Bronchial epithelial cell (primary cell): ENCODE data around the gene PGP. TPM values are rescaled to one million over a fixed set of nuclear protein-coding genes. Genes with fewer than 3 reads are reported as not detected.

ENCODE experiments used
- DNase-seq: peaks from one replicate; pipeline ENCODE4 v3.0.0-alpha.2; 2010; ENCODE audit warnings: low read depth
- FAIRE-seq: peaks from 2 replicates; lab custom pipeline; 2011; peaks lifted over from hg19 to GRCh38; lab: Jason Lieb, UNC
- H3K27me3 ChIP-seq: 2 replicates; pipeline ENCODE4 v1.5.1; 2011; ENCODE audit warnings: low read length; ENCODE audit not compliant: control insufficient read depth, insufficient read depth
- H3K36me3 ChIP-seq: 2 replicates; pipeline ENCODE4 v1.5.1; 2011; ENCODE audit warnings: low read length; ENCODE audit not compliant: control insufficient read depth, insufficient read depth
- H3K4me3 ChIP-seq: 2 replicates; pipeline ENCODE4 v1.5.1; 2011; ENCODE audit warnings: mild to moderate bottlenecking, low read depth, low read length, control low read depth
- total RNA-seq: library from RNA; depleted of rRNA; stranded (reverse); fragments of >200 nt; gene quantifications from 2 replicates; pipeline ENCODE4 v1.2.1, GENCODE V29; 2014
- TF ChIP-seq, protein P1 (sequence below): IDR thresholded peaks from 2 replicates; pipeline ENCODE4 v1.5.1; 2011; ENCODE audit warnings: mild to moderate bottlenecking, moderate library complexity, low read length, control low read depth, inconsistent platforms; ENCODE audit not compliant: insufficient read depth, severe bottlenecking

The PGP gene
- total RNA-seq, 1 donor from 2014 or later, result 9.5 TPM

DNA sequence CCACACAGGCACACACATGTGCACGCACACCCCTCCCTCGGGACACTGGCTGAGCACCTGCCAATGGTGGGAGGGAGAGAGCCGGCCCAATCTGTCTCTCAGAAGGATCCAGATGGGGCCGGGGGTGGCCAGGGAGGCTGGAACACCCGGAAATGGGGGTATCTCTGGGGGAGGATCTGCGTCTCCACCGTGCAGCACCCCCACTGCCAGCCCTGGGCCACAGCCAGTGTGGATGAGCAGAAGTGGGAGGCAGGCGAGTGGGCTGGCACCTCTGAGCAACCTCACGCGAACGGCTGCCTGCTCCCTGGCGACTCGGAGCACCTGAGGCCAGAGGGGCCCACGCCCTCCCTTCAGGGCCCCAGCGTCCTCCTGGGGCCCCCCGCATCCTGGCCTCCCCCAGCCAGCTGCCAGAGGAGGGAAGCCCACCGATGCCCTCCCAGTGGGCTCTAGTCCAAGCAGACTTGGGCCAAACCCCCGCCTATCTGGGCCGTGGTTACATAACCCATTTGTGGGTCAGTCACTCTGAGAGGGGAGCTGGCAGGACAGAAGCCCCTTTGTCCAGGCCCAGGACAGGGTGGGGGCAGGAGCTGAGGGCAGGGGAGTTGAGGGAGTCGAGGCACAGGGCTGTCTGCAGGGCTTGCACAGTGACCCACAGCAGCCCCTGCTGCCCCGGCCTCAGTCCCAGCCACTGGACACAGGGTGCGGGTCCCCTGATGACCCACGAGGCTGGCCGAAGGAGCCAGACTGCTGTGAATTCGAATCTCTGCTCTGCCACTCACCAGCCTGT lies 23.8 kb downstream of the PGP start:
- H3K4me3 ChIP-seq, result no peak overlapping the region
- no peak for FAIRE-seq
- no peaks in the 10 kb centered on the region for H3K36me3 ChIP-seq
- TF ChIP-seq, protein P1, sequence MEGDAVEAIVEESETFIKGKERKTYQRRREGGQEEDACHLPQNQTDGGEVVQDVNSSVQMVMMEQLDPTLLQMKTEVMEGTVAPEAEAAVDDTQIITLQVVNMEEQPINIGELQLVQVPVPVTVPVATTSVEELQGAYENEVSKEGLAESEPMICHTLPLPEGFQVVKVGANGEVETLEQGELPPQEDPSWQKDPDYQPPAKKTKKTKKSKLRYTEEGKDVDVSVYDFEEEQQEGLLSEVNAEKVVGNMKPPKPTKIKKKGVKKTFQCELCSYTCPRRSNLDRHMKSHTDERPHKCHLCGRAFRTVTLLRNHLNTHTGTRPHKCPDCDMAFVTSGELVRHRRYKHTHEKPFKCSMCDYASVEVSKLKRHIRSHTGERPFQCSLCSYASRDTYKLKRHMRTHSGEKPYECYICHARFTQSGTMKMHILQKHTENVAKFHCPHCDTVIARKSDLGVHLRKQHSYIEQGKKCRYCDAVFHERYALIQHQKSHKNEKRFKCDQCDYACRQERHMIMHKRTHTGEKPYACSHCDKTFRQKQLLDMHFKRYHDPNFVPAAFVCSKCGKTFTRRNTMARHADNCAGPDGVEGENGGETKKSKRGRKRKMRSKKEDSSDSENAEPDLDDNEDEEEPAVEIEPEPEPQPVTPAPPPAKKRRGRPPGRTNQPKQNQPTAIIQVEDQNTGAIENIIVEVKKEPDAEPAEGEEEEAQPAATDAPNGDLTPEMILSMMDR, result no peak
- peaks cover 4% of the 10 kb centered on the region for H3K27me3 ChIP-seq
- DNase-seq, result no peak

DNA sequence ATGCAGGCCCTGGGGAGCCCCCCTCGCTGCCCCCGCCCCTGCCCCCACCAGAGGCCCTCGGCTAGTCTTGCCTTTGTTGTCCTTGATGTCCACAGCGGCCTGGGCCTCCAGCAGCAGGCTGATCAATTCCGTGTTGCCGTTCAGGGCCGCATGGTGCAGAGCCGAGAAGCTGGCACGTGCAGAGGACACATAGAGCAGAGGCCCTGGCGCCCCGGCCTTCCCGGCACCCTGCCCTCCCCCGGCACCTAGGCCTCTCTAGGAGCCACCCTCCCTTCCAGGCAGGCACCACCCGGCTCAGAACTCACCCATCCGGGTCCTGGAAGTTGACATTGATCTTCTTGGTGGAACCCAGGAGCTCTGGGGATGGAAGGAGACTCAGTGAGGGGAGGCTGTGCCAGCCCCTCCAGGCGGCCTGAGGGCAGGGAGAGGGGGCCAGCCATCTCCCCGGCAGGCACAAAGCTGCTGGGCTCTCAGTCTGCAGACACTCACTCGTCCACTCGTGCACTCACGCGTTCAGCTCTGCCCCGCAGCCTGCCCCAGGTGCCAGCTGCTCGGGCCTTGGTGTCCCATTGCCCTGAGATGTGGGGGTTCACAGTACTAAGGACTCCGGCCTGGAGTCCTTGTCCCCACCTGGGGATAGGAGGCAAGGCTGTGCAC lies 24.5 kb downstream of the PGP start:
- TF ChIP-seq, protein P1, result no peak
- Histone ChIP-seq H3K27me3 (no peaks in the 10 kb centered on the region), H3K4me3 (no peak overlapping the region), H3K36me3 (no peaks in the 10 kb centered on the region)
- DNase-seq (no peak), FAIRE-seq (no peak)

DNA sequence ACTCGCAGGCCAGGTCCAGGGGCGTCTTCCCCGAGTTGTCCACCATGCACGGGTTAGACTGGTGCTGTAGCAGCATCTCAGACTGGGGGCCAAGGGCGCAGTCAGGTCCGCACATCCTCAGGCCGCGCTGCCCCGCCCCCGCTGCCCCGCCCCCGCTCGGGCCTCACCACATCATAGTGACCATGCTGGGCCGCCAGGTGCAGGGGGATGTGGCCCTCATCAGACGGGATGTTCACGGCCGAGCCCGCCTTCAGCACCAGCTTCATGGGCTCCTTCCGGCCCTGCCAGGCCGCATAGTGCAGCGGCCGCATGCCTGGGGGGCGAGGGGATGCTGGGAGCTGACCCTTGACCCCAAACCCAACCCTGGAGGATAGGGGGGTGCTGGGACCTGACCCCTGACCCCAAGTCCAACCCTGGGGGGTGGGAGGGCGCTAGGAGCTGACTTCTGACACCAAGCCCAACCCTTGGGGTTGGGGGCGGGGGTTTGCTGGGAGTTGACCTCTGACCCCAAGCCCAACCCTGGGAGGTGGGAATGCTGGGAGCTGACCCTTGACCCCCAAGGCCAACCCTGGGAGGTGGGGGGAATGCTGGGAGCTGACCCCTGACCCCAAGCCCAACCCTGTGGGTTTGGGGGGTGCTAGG lies 25.3 kb downstream of the PGP start:
- no peaks in the 10 kb centered on the region for H3K27me3 ChIP-seq

DNA sequence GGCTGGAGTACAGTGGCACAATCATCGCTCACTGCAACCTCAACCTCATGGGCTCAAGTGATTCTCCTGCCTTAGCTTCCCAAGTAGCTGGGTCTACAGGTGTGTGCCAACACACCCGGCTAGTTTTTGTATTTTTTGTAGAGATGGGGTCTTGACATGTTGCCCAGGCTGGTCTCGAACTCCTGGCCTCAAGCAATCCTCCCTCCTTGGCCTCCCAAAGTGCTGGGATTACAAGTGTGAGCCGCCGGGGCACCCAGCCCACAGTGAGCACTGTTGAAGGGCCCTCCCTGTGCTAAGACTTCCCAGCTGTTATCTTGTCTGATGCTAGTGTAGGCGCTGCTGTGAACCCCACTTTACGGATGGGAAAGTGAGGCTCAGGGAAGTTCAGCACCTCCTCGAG lies 26.2 kb downstream of the PGP start:
- Histone ChIP-seq H3K36me3 (no peaks in the 10 kb centered on the region), H3K27me3 (no peaks in the 10 kb centered on the region), H3K4me3 (no peak overlapping the region)
- DNase-seq (no peak), FAIRE-seq (no peak)
- TF ChIP-seq, protein P1, result no peak

More for the DNA sequence above, 25.3 kb downstream of the PGP start:
- no peak for FAIRE-seq
- Histone ChIP-seq H3K36me3 (no peaks in the 10 kb centered on the region), H3K4me3 (no peak overlapping the region)
- TF ChIP-seq, protein P1, result no peak
- no peak for DNase-seq

DNA sequence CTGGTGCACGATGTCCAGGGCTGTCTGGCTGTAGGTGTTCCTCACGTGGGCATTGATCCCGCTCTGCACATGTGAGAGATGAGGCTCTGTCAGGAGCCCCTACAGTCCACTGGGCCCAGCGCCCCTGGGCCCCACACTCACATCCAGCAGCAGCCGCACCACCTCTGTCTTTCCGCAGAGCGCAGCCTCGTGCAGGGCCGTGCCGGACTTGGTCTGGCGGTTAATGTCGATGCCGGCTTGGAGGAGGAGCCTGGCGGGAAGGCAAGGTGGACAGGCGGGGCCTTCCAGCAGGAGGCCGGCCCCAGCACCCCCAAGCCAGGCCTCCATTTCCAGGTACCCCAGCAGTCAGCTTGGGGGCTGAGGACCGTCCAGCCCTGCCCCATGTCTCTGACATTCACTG lies 27.4 kb downstream of the PGP start:
- no peak overlapping the region for H3K4me3 ChIP-seq
- TF ChIP-seq, protein P1, result no peak
- no peak for FAIRE-seq

More for the DNA sequence above, 27.4 kb downstream of the PGP start:
- Histone ChIP-seq H3K36me3 (no peaks in the 10 kb centered on the region), H3K27me3 (no peaks in the 10 kb centered on the region)
- no peak for DNase-seq
